ENCODE data around the gene TMEM178B. TPM values are rescaled to one million over a fixed set of nuclear protein-coding genes. Genes with fewer than 3 reads are reported as not detected.

The TMEM178B gene
- total and polyA plus RNA-seq, 9 of the 15 experiments (the other 6 are each of a cell fraction or from before 2014, with no cell fraction given), result under 0.01 to 0.03 (median 0.01) TPM; not detected in 5

- H3K27me3 ChIP-seq (ENCODE audit: control insufficient read depth in 2 of 2, insufficient read depth in 2 of 2, low read length in 2 of 2), result peaks cover 2 to 7% of the 10 kb centered on the region in 2 experiments; a peak in 4 of 5 replicates
- ATAC-seq, result peak; percentile 64
- in situ Hi-C loops (cut with MboI) (no loop called here), intact Hi-C loops (cut with micrococcal nuclease) (no loop called here)
- H2AFZ ChIP-seq (ENCODE audit: low read depth, low read length), result no peak overlapping the region
- no peaks in the 10 kb centered on the region for H4K20me1 ChIP-seq (replicated peaks; ENCODE audit: control insufficient read depth, insufficient read depth, low read length)
- H3K9ac ChIP-seq (ENCODE audit: insufficient read depth in 1 of 2, low read depth in 2 of 2, low read length in 2 of 2), result no peak overlapping the region
- H3K9me1 ChIP-seq (ENCODE audit: control insufficient read depth, insufficient read depth, low read length), result no peaks in the 10 kb centered on the region
- no TSS peak for BruUV-seq (replicated peaks)
- no peaks in the 10 kb centered on the region for H3K79me2 ChIP-seq (ENCODE audit: control insufficient read depth, insufficient read depth, low read length)
- H3K9me3 ChIP-seq (replicated peaks; ENCODE audit: control insufficient read depth, insufficient read depth, low read depth, low read length), result no peaks in the 10 kb centered on the region
- peaks cover 0 to 4% of the 10 kb centered on the region in 2 experiments; a peak in 2 of 5 replicates for H3K4me1 ChIP-seq (replicated peaks in 1 of 2; ENCODE audit: control insufficient read depth in 2 of 2, insufficient read depth in 2 of 2, low read length in 2 of 2)
- no peak overlapping the region for H3K4me3 ChIP-seq
- no peak overlapping the region for H3K4me2 ChIP-seq (ENCODE audit: insufficient read depth, low read length)
- no peak for FAIRE-seq
- H3K27ac ChIP-seq (ENCODE audit: extremely low read depth, low read depth, low read length), result no peak overlapping the region
- WGBS (ENCODE audit: insufficient coverage, low coverage, missing lambda C conversion rate), result 0% methylated on average over 4 of the region's 4 CpGs
- POLR2A ChIA-PET, result interaction anchor here (0.7 kb wide), 3 partner anchors 8 to 564 kb away, joined by 3 to 4 read pairs (median 3); no protein-coding TSS in a partner anchor
- DNase-seq (ENCODE audit: extremely low read depth in 1 of 4, low spot score in 3 of 4), result peak in 2 of 4 experiments; percentile 21 to 26
- no peaks in the 10 kb centered on the region for H3K36me3 ChIP-seq (ENCODE audit: control insufficient read depth, insufficient read depth, low read length)
- CTCF ChIA-PET (ENCODE audit: low intra/inter-chr PET ratio), result no interaction called here
- TF ChIP-seq CBFA2T2 (conservative IDR thresholded peaks at IDR 0.05), result peak; percentile 69
- no peak for TF ChIP-seq CHD4 (IDR thresholded peaks at IDR 0.05; ENCODE audit: insufficient read depth, insufficient replicate concordance, low read depth, low read length, poor library complexity, severe bottlenecking)
- TF ChIP-seq SMARCA5 (IDR thresholded peaks at IDR 0.05), result no peak
- TF ChIP-seq TAF15 (IDR thresholded peaks at IDR 0.05; ENCODE audit: low read depth, low read length), result no peak
- peak; percentile 79 for TF ChIP-seq TEAD4 (IDR thresholded peaks at IDR 0.05; ENCODE audit: low read length)
- no peak for TF ChIP-seq TEAD4 (CRISPR knock-in tag; IDR thresholded peaks at IDR 0.05; ENCODE audit: borderline replicate concordance)
- TF ChIP-seq PCBP2 (IDR thresholded peaks at IDR 0.05; ENCODE audit: low read depth, low read length, poor library complexity, severe bottlenecking), result no peak
- TF ChIP-seq ZNF740 (CRISPR knock-in tag; IDR thresholded peaks at IDR 0.05), result no peak
- no peak for TF ChIP-seq ZNF740 (tag; IDR thresholded peaks at IDR 0.05)
- no peak for TF ChIP-seq PATZ1 (CRISPR knock-in tag; IDR thresholded peaks at IDR 0.05; ENCODE audit: borderline replicate concordance)
- peak; percentile 77 for TF ChIP-seq CBFA2T3 (IDR thresholded peaks at IDR 0.05)
- no peak for TF ChIP-seq ZNF699 (CRISPR knock-in tag; IDR thresholded peaks at IDR 0.05; ENCODE audit: insufficient replicate concordance)
- TF ChIP-seq FOXK2 (conservative IDR thresholded peaks at IDR 0.05 in 1 of 2, IDR thresholded peaks at IDR 0.05 in 1 of 2; ENCODE audit: low read depth in 2 of 2), result no peak
- no peak for TF ChIP-seq NR4A1 (CRISPR knock-in tag; IDR thresholded peaks at IDR 0.05)
- no peak for TF ChIP-seq NR4A1 (tag; IDR thresholded peaks at IDR 0.05)
- no peak for TF ChIP-seq KLF13 (tag; IDR thresholded peaks at IDR 0.05; ENCODE audit: borderline replicate concordance, low read depth)
- TF ChIP-seq ERF (CRISPR knock-in tag; IDR thresholded peaks at IDR 0.05), result no peak
- no peak for TF ChIP-seq ZBTB34 (CRISPR knock-in tag; IDR thresholded peaks at IDR 0.05)
- no peak for TF ChIP-seq ZNF140 (CRISPR knock-in tag; IDR thresholded peaks at IDR 0.05)
Observed at GRCh38 chr7:141193066-141193465, 119.2 kb downstream of the TMEM178B start.
